ENCODE measurements around the gene SCUBE1.

SCUBE1 gene

GRCh38 chr22:43343670-43344519, 723 bp upstream of the SCUBE1 start:
- no peak overlapping the region for H4K91ac ChIP-seq (ENCODE audit: low read depth, low read length)
- no peak overlapping the region for H3K9ac ChIP-seq (ENCODE audit: low read length)
- no peak overlapping the region for H3K4me3 ChIP-seq (ENCODE audit: low read depth, low read length)
- no peak overlapping the region for H2BK120ac ChIP-seq (ENCODE audit: insufficient read depth, low read length, poor library complexity)
- H2BK5ac ChIP-seq (ENCODE audit: low read depth, low read length, poor library complexity), result no peak overlapping the region
- H3K14ac ChIP-seq (ENCODE audit: low read length), result no peak overlapping the region
- H2BK12ac ChIP-seq (ENCODE audit: low read length), result no peak overlapping the region
- H4K8ac ChIP-seq (ENCODE audit: low read depth, low read length), result no peak overlapping the region
- no peaks in the 10 kb centered on the region for H3K4me1 ChIP-seq (ENCODE audit: control insufficient read depth in 1 of 2, insufficient read depth in 2 of 2, low read length in 2 of 2)
- no peaks in the 10 kb centered on the region for H3K79me1 ChIP-seq (ENCODE audit: low read length)
- WGBS (ENCODE audit: extremely low coverage, insufficient coverage, insufficient read length), result no CpG with 5 or more reads among the region's 65 CpGs
- peaks cover 37% of the 10 kb centered on the region for H3K27me3 ChIP-seq (ENCODE audit: insufficient read depth, low read length)
- no peak overlapping the region for H3K4ac ChIP-seq (ENCODE audit: low read depth, low read length)
- H3K27ac ChIP-seq (ENCODE audit: low read depth, low read length), result no peak overlapping the region
- H3K4me2 ChIP-seq (ENCODE audit: low read length), result peak overlapping the region; percentile 35
- H4K12ac ChIP-seq (ENCODE audit: low read depth, low read length), result no peak overlapping the region
- no peak overlapping the region for H2AK5ac ChIP-seq (ENCODE audit: low read length)
- peak in 1 of 2 donors; percentile 38 for DNase-seq
- H2AFZ ChIP-seq (ENCODE audit: insufficient read depth, low read length, poor library complexity), result no peak overlapping the region
- peaks cover 8% of the 10 kb centered on the region for H3K9me3 ChIP-seq (ENCODE audit: insufficient read depth, low read depth, low read length)
- no peaks in the 10 kb centered on the region for H3K79me2 ChIP-seq (ENCODE audit: control insufficient read depth, insufficient read depth, low read length, poor library complexity)
- no peak overlapping the region for H3K18ac ChIP-seq (ENCODE audit: low read length)
- H3K23ac ChIP-seq (ENCODE audit: low read length), result no peak overlapping the region
- no peaks in the 10 kb centered on the region for H3K36me3 ChIP-seq (ENCODE audit: control insufficient read depth in 1 of 2, insufficient read depth in 2 of 2, low read length in 2 of 2)

DNA sequence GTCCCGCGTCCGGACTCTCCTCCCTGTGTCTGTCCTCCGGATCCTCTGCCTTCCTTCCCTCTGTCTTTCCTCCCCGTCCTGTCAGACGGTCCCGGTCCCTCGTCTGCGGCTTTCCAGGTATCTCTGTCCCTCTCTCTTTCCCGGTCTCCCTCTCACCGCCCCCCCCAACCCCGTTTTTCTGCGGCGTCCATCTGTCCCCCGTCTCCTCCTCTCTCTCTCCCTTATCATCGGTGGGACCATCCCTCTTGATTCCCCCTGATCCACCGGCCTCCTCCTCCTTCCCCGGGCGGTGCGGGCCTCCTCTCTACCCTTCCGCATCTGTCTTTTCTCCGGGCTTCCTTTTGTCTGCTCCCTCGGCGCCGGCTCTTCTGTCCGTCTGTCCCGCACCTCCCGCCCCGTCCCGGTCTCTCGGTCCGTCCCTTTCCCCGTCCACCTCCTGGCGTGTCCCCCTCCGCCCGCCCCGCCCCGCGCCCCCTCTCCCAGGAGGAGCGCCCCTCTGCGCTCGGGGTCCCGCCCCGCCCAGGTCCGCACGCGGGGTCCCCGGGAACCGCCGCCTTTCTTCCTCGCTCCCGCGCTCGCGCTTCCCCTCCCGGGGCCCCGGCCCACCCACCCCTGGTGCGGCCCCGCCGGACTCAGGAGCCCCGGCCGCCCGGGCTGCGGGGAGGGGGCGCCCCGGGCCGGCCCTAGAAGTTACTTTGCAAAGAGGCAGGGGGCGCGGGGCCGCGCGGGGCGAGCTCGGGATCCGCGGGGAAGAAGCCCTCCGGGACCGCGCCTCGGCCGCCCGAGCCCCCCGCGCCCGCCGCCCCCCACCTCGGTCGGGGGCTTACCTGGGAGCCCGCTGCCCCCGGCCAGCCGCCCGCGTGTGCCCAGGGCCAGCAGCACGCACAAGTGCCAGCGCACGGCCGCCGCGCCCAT, 568 bp downstream of the SCUBE1 start:
- no peak overlapping the region for H3K14ac ChIP-seq (ENCODE audit: low read length)
- DNase-seq, result peak in 1 of 2 donors; percentile 31
- no peak overlapping the region for H3K4ac ChIP-seq (ENCODE audit: low read depth, low read length)
- H3K9me3 ChIP-seq (ENCODE audit: insufficient read depth, low read depth, low read length), result peaks cover 8% of the 10 kb centered on the region
- no peak overlapping the region for H4K91ac ChIP-seq (ENCODE audit: low read depth, low read length)
- no peak overlapping the region for H2BK120ac ChIP-seq (ENCODE audit: insufficient read depth, low read length, poor library complexity)
- H2AFZ ChIP-seq (ENCODE audit: insufficient read depth, low read length, poor library complexity), result no peak overlapping the region
- H3K36me3 ChIP-seq (ENCODE audit: control insufficient read depth in 1 of 2, insufficient read depth in 2 of 2, low read length in 2 of 2), result no peaks in the 10 kb centered on the region
- H3K9ac ChIP-seq (ENCODE audit: low read length), result no peak overlapping the region
- H3K18ac ChIP-seq (ENCODE audit: low read length), result no peak overlapping the region
- H4K12ac ChIP-seq (ENCODE audit: low read depth, low read length), result no peak overlapping the region
- H3K79me2 ChIP-seq (ENCODE audit: control insufficient read depth, insufficient read depth, low read length, poor library complexity), result no peaks in the 10 kb centered on the region
- peaks cover 37% of the 10 kb centered on the region for H3K27me3 ChIP-seq (ENCODE audit: insufficient read depth, low read length)
- no peak overlapping the region for H3K4me3 ChIP-seq (ENCODE audit: low read depth, low read length)
- WGBS (ENCODE audit: extremely low coverage, insufficient coverage, insufficient read length), result no CpG with 5 or more reads among the region's 99 CpGs
- no peak overlapping the region for H4K8ac ChIP-seq (ENCODE audit: low read depth, low read length)
- H3K4me2 ChIP-seq (ENCODE audit: low read length), result peak overlapping the region; percentile 34
- no peaks in the 10 kb centered on the region for H3K79me1 ChIP-seq (ENCODE audit: low read length)
- H3K4me1 ChIP-seq (ENCODE audit: control insufficient read depth in 1 of 2, insufficient read depth in 2 of 2, low read length in 2 of 2), result no peaks in the 10 kb centered on the region
- H2AK5ac ChIP-seq (ENCODE audit: low read length), result no peak overlapping the region
- H2BK5ac ChIP-seq (ENCODE audit: low read depth, low read length, poor library complexity), result no peak overlapping the region
- no peak overlapping the region for H3K27ac ChIP-seq (ENCODE audit: low read depth, low read length)
- no peak overlapping the region for H2BK12ac ChIP-seq (ENCODE audit: low read length)
- no peak overlapping the region for H3K23ac ChIP-seq (ENCODE audit: low read length)

- Histone ChIP-seq H3K4me3 (ENCODE audit: low read depth, low read length) (no peak overlapping the region), H3K4ac (ENCODE audit: low read depth, low read length) (no peak overlapping the region), H4K8ac (ENCODE audit: low read depth, low read length) (no peak overlapping the region), H3K9ac (ENCODE audit: low read length) (no peak overlapping the region), H4K12ac (ENCODE audit: low read depth, low read length) (no peak overlapping the region), H2AFZ (ENCODE audit: insufficient read depth, low read length, poor library complexity) (no peak overlapping the region), H3K79me1 (ENCODE audit: low read length) (no peaks in the 10 kb centered on the region), H3K79me2 (ENCODE audit: control insufficient read depth, insufficient read depth, low read length, poor library complexity) (no peaks in the 10 kb centered on the region), H3K27ac (ENCODE audit: low read depth, low read length) (no peak overlapping the region), H3K9me3 (ENCODE audit: insufficient read depth, low read depth, low read length) (peaks cover 8% of the 10 kb centered on the region), H3K4me2 (ENCODE audit: low read length) (no peak overlapping the region), H3K4me1 (ENCODE audit: control insufficient read depth in 1 of 2, insufficient read depth in 2 of 2, low read length in 2 of 2) (no peaks in the 10 kb centered on the region), H3K18ac (ENCODE audit: low read length) (no peak overlapping the region), H4K91ac (ENCODE audit: low read depth, low read length) (no peak overlapping the region), H3K14ac (ENCODE audit: low read length) (no peak overlapping the region), H3K36me3 (ENCODE audit: control insufficient read depth in 1 of 2, insufficient read depth in 2 of 2, low read length in 2 of 2) (no peaks in the 10 kb centered on the region), H2AK5ac (ENCODE audit: low read length) (no peak overlapping the region), H3K23ac (ENCODE audit: low read length) (no peak overlapping the region), H2BK5ac (ENCODE audit: low read depth, low read length, poor library complexity) (no peak overlapping the region), H2BK120ac (ENCODE audit: insufficient read depth, low read length, poor library complexity) (no peak overlapping the region), H2BK12ac (ENCODE audit: low read length) (no peak overlapping the region), H3K27me3 (ENCODE audit: insufficient read depth, low read length) (peaks cover 37% of the 10 kb centered on the region)
- WGBS (ENCODE audit: extremely low coverage, insufficient coverage, insufficient read length), result no CpG with 5 or more reads among the region's 7 CpGs
- DNase-seq, result no peak
Observed at GRCh38 chr22:43341565-43341964, 1.6 kb downstream of the SCUBE1 start.

GRCh38 chr22:43338766-43339345, 4.3 kb downstream of the SCUBE1 start:
- Histone ChIP-seq H3K4me3 (ENCODE audit: low read depth, low read length) (no peak overlapping the region), H3K9me3 (ENCODE audit: insufficient read depth, low read depth, low read length) (peaks cover 6% of the 10 kb centered on the region), H2BK120ac (ENCODE audit: insufficient read depth, low read length, poor library complexity) (no peak overlapping the region), H3K4me2 (ENCODE audit: low read length) (no peak overlapping the region), H3K23ac (ENCODE audit: low read length) (no peak overlapping the region), H4K8ac (ENCODE audit: low read depth, low read length) (no peak overlapping the region), H3K27me3 (ENCODE audit: insufficient read depth, low read length) (peaks cover 26% of the 10 kb centered on the region), H3K27ac (ENCODE audit: low read depth, low read length) (no peak overlapping the region), H2BK12ac (ENCODE audit: low read length) (no peak overlapping the region), H3K4me1 (ENCODE audit: control insufficient read depth in 1 of 2, insufficient read depth in 2 of 2, low read length in 2 of 2) (no peaks in the 10 kb centered on the region), H3K14ac (ENCODE audit: low read length) (no peak overlapping the region), H3K79me2 (ENCODE audit: control insufficient read depth, insufficient read depth, low read length, poor library complexity) (no peaks in the 10 kb centered on the region), H4K91ac (ENCODE audit: low read depth, low read length) (no peak overlapping the region), H3K18ac (ENCODE audit: low read length) (no peak overlapping the region), H2AK5ac (ENCODE audit: low read length) (no peak overlapping the region), H4K12ac (ENCODE audit: low read depth, low read length) (no peak overlapping the region), H3K4ac (ENCODE audit: low read depth, low read length) (no peak overlapping the region), H3K9ac (ENCODE audit: low read length) (no peak overlapping the region), H3K79me1 (ENCODE audit: low read length) (no peaks in the 10 kb centered on the region), H2AFZ (ENCODE audit: insufficient read depth, low read length, poor library complexity) (no peak overlapping the region), H3K36me3 (ENCODE audit: control insufficient read depth in 1 of 2, insufficient read depth in 2 of 2, low read length in 2 of 2) (no peaks in the 10 kb centered on the region), H2BK5ac (ENCODE audit: low read depth, low read length, poor library complexity) (no peak overlapping the region)
- no CpG with 5 or more reads among the region's 15 CpGs for WGBS (ENCODE audit: extremely low coverage, insufficient coverage, insufficient read length)
- no peak for DNase-seq
